DMS114 treated with DMSO at 0.1 percent for 48 hours (cell line): ENCODE measurements around the gene NOP56.

Source experiments
- DNase-seq: peaks from one replicate; lab custom pipeline; 2025; ENCODE audit not compliant: unreplicated experiment; lab: John Stamatoyannopoulos, UW

The NOP56 gene

GRCh38 chr20:2700913-2701620 lies 48.6 kb downstream of the NOP56 start:
- no peak for DNase-seq

GRCh38 chr20:2701671-2702081 lies 49.2 kb downstream of the NOP56 start:
- DNase-seq = no peak

GRCh38 chr20:2703716-2704475 lies 51.5 kb downstream of the NOP56 start:
- DNase-seq = no peak

- no peak for DNase-seq
Observed at GRCh38 chr20:2705931-2706645, 53.7 kb downstream of the NOP56 start.

GRCh38 chr20:2706688-2707352 lies 54.4 kb downstream of the NOP56 start:
- no peak for DNase-seq

GRCh38 chr20:2707353-2708072 lies 55.1 kb downstream of the NOP56 start:
- no peak for DNase-seq
